Parathyroid adenoma (tissue), 2 donors: ENCODE results near the gene LHX4.

Source experiments
- H2AFZ ChIP-seq: fragments of 300-600 bp; sonication (generic); one replicate; pipeline ENCODE4 v1.7.0; 2017; ENCODE audit warnings: antibody characterized with exemption, mild to moderate bottlenecking
- H3K27ac ChIP-seq: fragments of 300-600 bp; sonication (generic); one replicate; pipeline ENCODE4 v1.7.0; 2017
- H3K27me3 ChIP-seq: fragments of 300-600 bp; sonication (generic); one replicate; pipeline ENCODE4 v1.7.0; 2017; ENCODE audit warnings: low read length; ENCODE audit not compliant: control insufficient read depth, insufficient read depth
- H3K36me3 ChIP-seq: fragments of 300-600 bp; sonication (generic); one replicate; pipeline ENCODE4 v1.7.0; 2017; ENCODE audit warnings: low read length; ENCODE audit not compliant: control insufficient read depth, insufficient read depth
- H3K4me1 ChIP-seq: fragments of 300-600 bp; sonication (generic); one replicate; pipeline ENCODE4 v1.7.0; 2017; ENCODE audit warnings: control low read depth
- H3K4me2 ChIP-seq: fragments of 300-600 bp; sonication (generic); one replicate; pipeline ENCODE4 v1.7.0; 2017; ENCODE audit warnings: low read length
- H3K4me3 ChIP-seq: fragments of 300-600 bp; sonication (generic); one replicate; pipeline ENCODE4 v1.7.0; 2017; ENCODE audit warnings: low read depth, low read length
- H3K79me2 ChIP-seq: fragments of 300-600 bp; sonication (generic); one replicate; pipeline ENCODE4 v1.7.0; 2017; ENCODE audit warnings: control low read depth
- H3K9ac ChIP-seq: fragments of 300-600 bp; sonication (generic); one replicate; pipeline ENCODE4 v1.7.0; 2017; ENCODE audit warnings: mild to moderate bottlenecking
- H3K9me3 ChIP-seq: fragments of 300-600 bp; sonication (generic); one replicate; pipeline ENCODE4 v1.7.0; 2017; ENCODE audit warnings: low read length; ENCODE audit not compliant: control insufficient read depth
- TF ChIP-seq, protein P1 (sequence below): fragments of 300-600 bp; sonication (generic); IDR thresholded peaks from one replicate; pipeline ENCODE4 v1.7.0; 2017; ENCODE audit warnings: antibody characterized with exemption, mild to moderate bottlenecking
- donor health status: primary hyperparathyroidism.

The LHX4 gene

DNA sequence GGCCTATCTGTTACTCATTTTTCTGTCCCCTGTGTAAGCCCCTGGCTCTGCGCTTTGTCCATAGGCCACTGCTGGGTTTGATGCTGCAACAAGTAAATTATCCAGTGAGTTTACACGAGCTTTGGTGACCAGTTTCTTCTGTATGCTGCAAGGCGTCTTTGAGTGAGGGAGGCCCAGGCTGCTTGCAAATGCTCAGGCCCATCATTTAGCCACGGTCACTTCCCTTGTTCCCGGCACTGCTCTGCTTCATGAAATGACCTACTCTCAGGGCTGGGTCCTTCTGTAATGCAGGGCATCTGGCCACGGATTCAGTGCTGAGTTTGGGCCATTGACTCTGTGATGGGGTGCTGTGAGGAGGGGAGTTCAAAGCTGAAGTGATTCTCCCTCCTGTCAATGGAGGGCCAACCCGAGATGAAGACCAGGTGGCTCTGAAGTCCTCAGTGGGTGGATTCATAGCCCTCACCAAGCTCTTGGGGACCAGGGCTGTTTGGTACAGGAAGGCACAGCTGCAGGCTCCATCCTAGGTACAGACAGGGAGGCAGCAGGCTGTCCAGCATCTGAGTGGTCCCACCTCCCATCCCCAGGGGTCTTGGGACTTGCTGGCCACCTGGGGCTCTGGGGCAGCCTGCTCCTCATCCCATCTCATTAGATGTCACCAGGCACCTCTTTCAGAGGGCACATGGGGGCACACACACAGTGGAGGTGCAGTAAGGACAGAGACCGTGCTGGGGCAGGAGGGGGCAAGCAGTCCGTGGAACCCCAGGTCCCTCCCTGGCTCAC is 21.7 kb downstream of the LHX4 start:
- H3K27ac ChIP-seq: no peak overlapping the region
- no peaks in the 10 kb centered on the region for H3K27me3 ChIP-seq
- no peaks in the 10 kb centered on the region for H3K9me3 ChIP-seq
- TF ChIP-seq, protein P1, sequence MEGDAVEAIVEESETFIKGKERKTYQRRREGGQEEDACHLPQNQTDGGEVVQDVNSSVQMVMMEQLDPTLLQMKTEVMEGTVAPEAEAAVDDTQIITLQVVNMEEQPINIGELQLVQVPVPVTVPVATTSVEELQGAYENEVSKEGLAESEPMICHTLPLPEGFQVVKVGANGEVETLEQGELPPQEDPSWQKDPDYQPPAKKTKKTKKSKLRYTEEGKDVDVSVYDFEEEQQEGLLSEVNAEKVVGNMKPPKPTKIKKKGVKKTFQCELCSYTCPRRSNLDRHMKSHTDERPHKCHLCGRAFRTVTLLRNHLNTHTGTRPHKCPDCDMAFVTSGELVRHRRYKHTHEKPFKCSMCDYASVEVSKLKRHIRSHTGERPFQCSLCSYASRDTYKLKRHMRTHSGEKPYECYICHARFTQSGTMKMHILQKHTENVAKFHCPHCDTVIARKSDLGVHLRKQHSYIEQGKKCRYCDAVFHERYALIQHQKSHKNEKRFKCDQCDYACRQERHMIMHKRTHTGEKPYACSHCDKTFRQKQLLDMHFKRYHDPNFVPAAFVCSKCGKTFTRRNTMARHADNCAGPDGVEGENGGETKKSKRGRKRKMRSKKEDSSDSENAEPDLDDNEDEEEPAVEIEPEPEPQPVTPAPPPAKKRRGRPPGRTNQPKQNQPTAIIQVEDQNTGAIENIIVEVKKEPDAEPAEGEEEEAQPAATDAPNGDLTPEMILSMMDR: no peak
- no peaks in the 10 kb centered on the region for H3K36me3 ChIP-seq
- no peak overlapping the region for H3K9ac ChIP-seq
- H2AFZ ChIP-seq: no peak overlapping the region
- H3K4me1 ChIP-seq: no peaks in the 10 kb centered on the region
- H3K4me3 ChIP-seq: no peak overlapping the region
- no peak overlapping the region for H3K4me2 ChIP-seq
- H3K79me2 ChIP-seq: no peaks in the 10 kb centered on the region

DNA sequence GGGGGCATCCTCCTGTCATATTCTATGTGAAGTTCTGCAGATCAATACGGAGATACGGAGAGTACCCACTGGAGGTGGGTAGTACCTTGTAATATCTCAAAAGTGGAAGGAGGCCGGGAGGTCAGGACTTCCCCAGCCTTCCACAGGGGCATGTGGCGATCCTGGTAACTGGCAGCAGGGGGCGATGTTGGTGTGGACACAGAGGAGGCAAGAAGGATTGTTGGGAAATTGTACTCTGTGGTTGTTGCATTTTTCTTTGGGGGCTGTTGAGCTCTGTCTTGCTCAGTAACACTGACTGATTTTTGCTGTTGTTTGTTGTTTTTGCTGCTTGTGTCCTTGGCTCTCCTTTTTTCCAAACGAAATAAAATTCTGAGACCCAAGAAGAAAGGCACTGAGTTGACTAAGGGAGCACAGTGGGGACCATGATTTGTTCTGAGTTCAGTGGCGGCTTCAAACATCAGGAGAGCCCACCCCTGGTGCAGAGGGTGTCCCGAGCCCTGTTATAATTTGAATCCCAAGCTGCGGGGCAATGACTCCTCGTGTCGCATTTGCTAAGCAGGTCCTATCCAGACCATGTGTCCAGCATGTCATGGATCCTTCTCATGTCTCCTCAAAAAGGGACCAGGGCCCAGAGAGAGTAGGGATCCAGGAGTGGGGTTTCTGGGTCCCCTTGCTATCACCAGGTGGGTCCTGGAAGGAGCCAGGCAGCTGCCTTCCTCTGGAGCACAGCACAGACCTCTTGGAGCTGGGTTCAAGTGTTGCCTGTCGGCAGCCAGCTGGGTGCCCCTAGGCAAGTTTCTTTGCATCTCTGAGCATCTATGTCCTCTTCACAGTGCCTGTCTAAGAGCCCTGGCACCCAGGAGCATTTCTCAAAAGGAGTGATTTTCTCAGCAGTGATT is 22.8 kb downstream of the LHX4 start:
- no peaks in the 10 kb centered on the region for H3K4me1 ChIP-seq
- no peak overlapping the region for H3K4me3 ChIP-seq
- no peak overlapping the region for H2AFZ ChIP-seq
- no peaks in the 10 kb centered on the region for H3K36me3 ChIP-seq
- no peaks in the 10 kb centered on the region for H3K9me3 ChIP-seq
- H3K79me2 ChIP-seq: no peaks in the 10 kb centered on the region
- TF ChIP-seq, protein P1: peak; percentile 24
- no peak overlapping the region for H3K9ac ChIP-seq
- H3K27ac ChIP-seq: no peak overlapping the region
- H3K4me2 ChIP-seq: no peak overlapping the region
- no peaks in the 10 kb centered on the region for H3K27me3 ChIP-seq

DNA sequence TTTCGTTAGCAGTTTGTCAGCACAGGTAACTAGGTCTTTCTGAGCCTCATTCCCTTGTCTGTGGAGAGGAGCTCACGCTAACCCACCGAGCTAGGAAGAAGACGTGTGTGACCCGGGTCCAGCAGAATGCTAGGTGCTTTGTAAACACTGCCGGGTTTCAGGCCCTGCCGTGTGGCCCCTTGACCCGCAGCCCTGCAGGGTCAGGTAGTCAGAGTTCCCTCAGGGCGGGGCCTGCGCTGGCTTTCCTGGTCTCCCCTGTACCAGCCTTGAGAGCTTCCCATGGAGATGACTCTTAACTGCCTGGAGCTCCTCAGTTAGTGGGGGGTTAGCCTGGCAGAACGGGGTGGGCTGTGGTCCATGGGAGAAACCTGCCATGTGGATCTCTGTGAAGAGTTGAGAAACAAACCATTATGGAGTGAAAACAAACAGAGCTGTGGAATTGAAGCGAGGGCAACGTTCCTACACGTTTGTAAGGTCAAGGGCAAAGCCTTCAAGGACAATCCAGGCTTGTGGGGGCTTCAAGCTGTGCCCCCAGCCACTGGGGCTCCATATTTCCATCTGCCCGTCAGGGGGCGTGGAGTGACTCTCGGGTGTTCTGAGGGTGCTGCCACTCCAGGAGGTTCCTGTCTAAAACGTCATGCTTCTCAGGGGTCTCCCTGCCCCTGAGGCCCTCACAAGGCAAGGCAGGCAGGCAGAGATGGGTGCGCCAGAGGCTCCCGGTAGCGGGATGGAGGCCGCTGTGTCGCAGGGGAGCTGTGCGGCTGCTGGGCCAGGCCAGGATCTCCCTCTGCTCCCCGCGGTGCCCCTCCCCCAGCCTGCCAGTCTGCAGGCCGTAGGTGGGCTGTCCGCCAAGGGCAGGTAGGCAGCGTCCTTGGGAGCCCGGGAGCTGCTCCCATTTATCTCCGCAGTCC is 23.8 kb downstream of the LHX4 start:
- Histone ChIP-seq H3K4me3 (no peak overlapping the region), H3K4me1 (no peaks in the 10 kb centered on the region), H3K9ac (no peak overlapping the region), H2AFZ (no peak overlapping the region), H3K36me3 (no peaks in the 10 kb centered on the region), H3K27me3 (no peaks in the 10 kb centered on the region), H3K79me2 (no peaks in the 10 kb centered on the region), H3K27ac (no peak overlapping the region), H3K9me3 (no peaks in the 10 kb centered on the region), H3K4me2 (no peak overlapping the region)
- TF ChIP-seq, protein P1: no peak

DNA sequence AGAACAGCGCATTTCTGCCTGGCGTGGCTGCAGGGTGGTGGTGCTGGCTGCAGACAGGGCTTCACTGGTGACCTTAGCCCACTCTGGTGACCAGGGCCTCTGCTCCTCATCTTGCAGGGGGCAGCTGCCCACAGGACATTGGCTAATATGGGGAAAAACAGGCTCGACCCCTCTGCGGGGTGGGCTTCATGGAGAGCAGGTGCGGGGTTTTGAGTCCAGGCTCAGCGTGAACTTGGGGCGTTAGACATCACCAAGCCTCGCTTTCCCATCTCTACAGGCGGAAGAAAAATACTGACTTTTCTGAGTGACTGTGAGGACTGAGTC is 24.4 kb downstream of the LHX4 start:
- H3K27me3 ChIP-seq: no peaks in the 10 kb centered on the region

More for the DNA sequence above, 24.4 kb downstream of the LHX4 start:
- Histone ChIP-seq H3K4me2 (no peak overlapping the region), H3K36me3 (no peaks in the 10 kb centered on the region), H3K9me3 (no peaks in the 10 kb centered on the region), H3K27ac (no peak overlapping the region), H3K4me3 (no peak overlapping the region), H3K9ac (no peak overlapping the region), H3K4me1 (no peaks in the 10 kb centered on the region), H3K79me2 (no peaks in the 10 kb centered on the region), H2AFZ (no peak overlapping the region)
- TF ChIP-seq, protein P1: no peak
